ENCODE data around the gene GPR42. TPM values are rescaled to one million over a fixed set of nuclear protein-coding genes. Genes with fewer than 3 reads are reported as not detected.

GPR42 gene
- total and polyA plus RNA-seq, 10 of the 15 experiments (the other 5 are each of a cell fraction or from before 2014, with no cell fraction given): 0.13 TPM; not detected in 9

- ATAC-seq: no peak
- Histone ChIP-seq H3K27ac (ENCODE audit: control insufficient read depth, insufficient read depth) (no peak overlapping the region), H3K36me3 (ENCODE audit: control insufficient read depth in 2 of 2, insufficient read depth in 2 of 2, low read length in 1 of 2) (peaks cover 23 to 27% of the 10 kb centered on the region in 2 experiments), H3K9ac (ENCODE audit: control insufficient read depth, insufficient read depth, low read length) (no peak overlapping the region), H3K4me2 (ENCODE audit: control insufficient read depth, insufficient read depth) (no peak overlapping the region; the same call in 1 of the 2 replicates), H3K79me2 (ENCODE audit: control insufficient read depth, insufficient read depth, low read length) (no peaks in the 10 kb centered on the region), H2AFZ (ENCODE audit: control insufficient read depth, low read depth, low read length) (no peak overlapping the region), H3K4me3 (no peak overlapping the region), H3K4me1 (ENCODE audit: control insufficient read depth, insufficient read depth, low read length) (peaks cover 50% of the 10 kb centered on the region), H4K20me1 (ENCODE audit: control insufficient read depth, insufficient read depth) (no peaks in the 10 kb centered on the region), H3K27me3 (replicated peaks in 1 of 2; ENCODE audit: control insufficient read depth in 2 of 2, insufficient read depth in 2 of 2, low read length in 1 of 2) (no peaks in the 10 kb centered on the region), H3K9me3 (replicated peaks; ENCODE audit: control insufficient read depth, insufficient read depth, low read length) (no peaks in the 10 kb centered on the region)
- DNase-seq (ENCODE audit: low read depth, low spot score): no peak
- ChIA-PET POLR2A (interaction anchor here (1.0 to 5.4 kb wide), 4 partner anchors 12 to 117 kb away, joined by 3 to 135 read pairs (median 29); no protein-coding TSS in a partner anchor), CTCF (interaction anchor here (0.6 to 5.8 kb wide), 2 partner anchors 11 to 147 kb away, joined by 3 to 61 read pairs; no protein-coding TSS in a partner anchor), SMC1A (ENCODE audit: uncharacterized antibody, unreplicated experiment) (interaction anchor here (0.7 to 7.7 kb wide), 7 partner anchors 13 to 151 kb away, joined by 3 to 152 read pairs (median 4); partner anchors contain the start of gene CD22), RAD21 (ENCODE audit: unreplicated experiment) (interaction anchor here (6.2 kb wide), 1 partner anchor 13 kb away, joined by 127 read pairs; the partner anchor contains the start of gene CD22)
- no peak for FAIRE-seq
- intact Hi-C loops (cut with micrococcal nuclease; ENCODE audit: unreplicated experiment) (loop anchor here (5.0 kb wide), 3 partner anchors 37 to 253 kb away; partner anchors contain the start of gene USF2), in situ Hi-C loops (cut with MboI) (loop anchor here (5.0 kb wide), 1 partner anchor 123 kb away; no protein-coding TSS in a partner anchor)
- WGBS (ENCODE audit: insufficient coverage, insufficient replicate concordance, low lambda C conversion rate, missing lambda C conversion rate): 84% methylated on average over 17 of the region's 17 CpGs
- TF ChIP-seq SMAD5 (IDR thresholded peaks at IDR 0.05; ENCODE audit: low read depth) (peak; percentile 42; the same call in 1 of the 2 replicates), PML (IDR thresholded peaks at IDR 0.05; ENCODE audit: low read length) (peak; percentile 35; the same call in 1 of the 2 replicates), TCF12 (IDR thresholded peaks at IDR 0.05; ENCODE audit: low read depth, low read length) (no peak), POLR2AphosphoS2 (IDR thresholded peaks at IDR 0.05; ENCODE audit: low read depth, low read length) (peak; percentile 89; the same call in 1 of the 2 replicates), POLR2AphosphoS5 (IDR thresholded peaks at IDR 0.05; ENCODE audit: low read length) (peak; percentile 39; the same call in 1 of the 2 replicates)
- BruUV-seq (replicated peaks): no TSS peak
These were observed 26.3 kb upstream of the GPR42 start for GRCh38 chr19:35344511-35345031.

- SMC1A ChIA-PET (ENCODE audit: uncharacterized antibody, unreplicated experiment): interaction anchor here (1.0 to 7.7 kb wide), 9 partner anchors 14 to 150 kb away, joined by 3 to 152 read pairs (median 7); partner anchors contain the start of gene CD22
- Histone ChIP-seq H3K9ac (ENCODE audit: control insufficient read depth, insufficient read depth, low read length) (peak overlapping the region; percentile 37), H3K27ac (ENCODE audit: control insufficient read depth, insufficient read depth) (peak overlapping the region; percentile 97), H3K4me2 (ENCODE audit: control insufficient read depth, insufficient read depth) (peak overlapping the region; percentile 3), H4K20me1 (ENCODE audit: control insufficient read depth, insufficient read depth) (no peaks in the 10 kb centered on the region), H3K4me1 (ENCODE audit: control insufficient read depth, insufficient read depth, low read length) (peaks cover 55% of the 10 kb centered on the region), H3K4me3 (no peak overlapping the region), H3K9me3 (replicated peaks; ENCODE audit: control insufficient read depth, insufficient read depth, low read length) (no peaks in the 10 kb centered on the region), H3K79me2 (ENCODE audit: control insufficient read depth, insufficient read depth, low read length) (no peaks in the 10 kb centered on the region), H3K27me3 (replicated peaks in 1 of 2; ENCODE audit: control insufficient read depth in 2 of 2, insufficient read depth in 2 of 2, low read length in 1 of 2) (no peaks in the 10 kb centered on the region), H3K36me3 (ENCODE audit: control insufficient read depth in 2 of 2, insufficient read depth in 2 of 2, low read length in 1 of 2) (peaks cover 14 to 21% of the 10 kb centered on the region in 2 experiments), H2AFZ (ENCODE audit: control insufficient read depth, low read depth, low read length) (no peak overlapping the region)
- DNase-seq (ENCODE audit: low read depth, low spot score) (no peak), ATAC-seq (no peak), FAIRE-seq (no peak)
- 51% methylated on average over 10 of the region's 11 CpGs for WGBS (ENCODE audit: insufficient coverage, insufficient replicate concordance, low lambda C conversion rate, missing lambda C conversion rate)
- in situ Hi-C loops (cut with MboI) (loop anchor here (5.0 kb wide), 1 partner anchor 122 kb away; no protein-coding TSS in a partner anchor), intact Hi-C loops (cut with micrococcal nuclease; ENCODE audit: unreplicated experiment) (loop anchor here (1.0 to 5.0 kb wide), 5 partner anchors 10 to 252 kb away; partner anchors contain the start of gene USF2)
- CTCF ChIA-PET: interaction anchor here (1.0 to 5.8 kb wide), 5 partner anchors 12 to 124 kb away, joined by 3 to 61 read pairs (median 4); no protein-coding TSS in a partner anchor
- BruUV-seq (replicated peaks): no TSS peak
- POLR2A ChIA-PET: interaction anchor here (0.6 to 5.4 kb wide), 9 partner anchors 8 to 368 kb away, joined by 3 to 135 read pairs (median 3); no protein-coding TSS in a partner anchor
- RAD21 ChIA-PET (ENCODE audit: unreplicated experiment): interaction anchor here (0.6 to 6.2 kb wide), 12 partner anchors 8 to 161 kb away, joined by 3 to 127 read pairs (median 3); partner anchors contain the start of gene CD22
- TF ChIP-seq USF2 (IDR thresholded peaks at IDR 0.05; ENCODE audit: borderline replicate concordance, low read depth, low read length) (no peak; the same call in 1 of the 2 replicates), POU2F2 (IDR thresholded peaks at IDR 0.05; ENCODE audit: borderline replicate concordance, low read depth, low read length) (peak; percentile 55; the same call in 1 of the 3 replicates), NBN (IDR thresholded peaks at IDR 0.05) (no peak), MAX (IDR thresholded peaks at IDR 0.05; ENCODE audit: low read depth, low read length) (no peak), PAX5 (IDR thresholded peaks at IDR 0.05; ENCODE audit: borderline replicate concordance, low read depth, low read length) (no peak), MEF2A (IDR thresholded peaks at IDR 0.05; ENCODE audit: insufficient read depth, low read depth, low read length) (no peak), TCF12 (IDR thresholded peaks at IDR 0.05; ENCODE audit: low read depth, low read length) (no peak), SMARCA5 (IDR thresholded peaks at IDR 0.05) (no peak), SRF (IDR thresholded peaks at IDR 0.05; ENCODE audit: low read depth in 2 of 2, low read length in 2 of 2) (no peak), ASH2L (IDR thresholded peaks at IDR 0.05; ENCODE audit: borderline replicate concordance, low read depth) (no peak)
These were observed 25.2 kb upstream of the GPR42 start for GRCh38 chr19:35345671-35346111.

Data from GM12878 (cell line).